Endodermal cell (in vitro differentiated cells): ENCODE results near the gene SMIM35. TPM values are rescaled to one million over a fixed set of nuclear protein-coding genes. Genes with fewer than 3 reads are reported as not detected.

Experiments used
- DNase-seq: peaks from one replicate; pipeline ENCODE4 v3.0.0-alpha.2; 2017
- H3K27ac ChIP-seq: 2 replicates; pipeline ENCODE4 v1.5.1; 2013; ENCODE audit warnings: mild to moderate bottlenecking, low read depth, low read length, moderate library complexity
- H3K27me3 ChIP-seq: 2 replicates; pipeline ENCODE4 v1.6.1; 2013; ENCODE audit warnings: mild to moderate bottlenecking, low read length, moderate library complexity; ENCODE audit not compliant: insufficient read depth, control insufficient read depth, poor library complexity, severe bottlenecking
- H3K36me3 ChIP-seq: 2 replicates; pipeline ENCODE4 v1.7.0; 2013; ENCODE audit warnings: mild to moderate bottlenecking, low read length, moderate library complexity; ENCODE audit not compliant: control insufficient read depth, insufficient read depth
- H3K4me1 ChIP-seq: one replicate; pipeline ENCODE4 v1.7.0; 2013; ENCODE audit warnings: low read length; ENCODE audit not compliant: control insufficient read depth, insufficient read depth
- H3K4me3 ChIP-seq: 2 replicates; pipeline ENCODE4 v1.5.1; 2013; ENCODE audit warnings: mild to moderate bottlenecking, low read length, moderate library complexity
- H3K9ac ChIP-seq: 2 replicates; pipeline ENCODE4 v1.6.1; 2013; ENCODE audit warnings: mild to moderate bottlenecking, low read length, moderate library complexity; ENCODE audit not compliant: poor library complexity, severe bottlenecking; ENCODE audit errors: extremely low read depth
- H3K9me3 ChIP-seq: 2 replicates; pipeline ENCODE4 v1.6.1; 2013; ENCODE audit warnings: mild to moderate bottlenecking, low read length, moderate library complexity; ENCODE audit not compliant: control insufficient read depth
- H3K27ac Mint-ChIP-seq: 2 replicates; pipeline ENCODE4 v1.8.0; 2020; ENCODE audit warnings: mixed read lengths
- H3K27me3 Mint-ChIP-seq: 2 replicates; pipeline ENCODE4 v1.8.0; 2021; ENCODE audit warnings: mild to moderate bottlenecking, mixed read lengths; ENCODE audit not compliant: insufficient read depth
- H3K36me3 Mint-ChIP-seq: 2 replicates; pipeline ENCODE4 v1.8.0; 2020; ENCODE audit warnings: low read depth, mixed read lengths
- H3K4me1 Mint-ChIP-seq: 2 replicates; pipeline ENCODE4 v1.8.0; 2020; ENCODE audit warnings: mixed read lengths
- H3K4me3 Mint-ChIP-seq: 2 replicates; pipeline ENCODE4 v1.8.0; 2020; ENCODE audit warnings: mild to moderate bottlenecking, moderate library complexity, mixed read lengths
- H3K9me3 Mint-ChIP-seq: 2 replicates; pipeline ENCODE4 v1.8.0; 2020; ENCODE audit warnings: mild to moderate bottlenecking, mixed read lengths
- WGBS, 2 experiments: methylation state at CpG; one replicate each; pipeline versions ENCODE4 v1.1.5 to v1.1.7; 2013; ENCODE audit warnings: missing lambda C conversion rate in 2 of 2, mixed read lengths in 1 of 2; ENCODE audit not compliant: insufficient coverage in 1 of 2, insufficient read length in 1 of 2; 5-methylcytosine and 5-hydroxymethylcytosine counted together
- total RNA-seq, 2 donors: library from RNA; stranded (reverse); fragmentation: NEBNext Ultra II Directional in 1 of 2; extraction: Animal tissue kit (Norgen Biotek cat#: 25700) in 1 of 2; gene quantifications; 2 replicates in 1 of 2; 3 replicates in 1 of 2; pipeline ENCODE4 v1.2.1, GENCODE V29; 2021
- TF ChIP-seq, protein P1 (sequence below): fragments of 200-600 bp; sonication (generic); conservative IDR thresholded peaks from 2 replicates; pipeline ENCODE4 v1.5.0; 2021; ENCODE audit warnings: antibody characterized with exemption, mild to moderate bottlenecking

SMIM35 gene
- total RNA-seq, 2 donors from 2014 or later: not detected

DNA sequence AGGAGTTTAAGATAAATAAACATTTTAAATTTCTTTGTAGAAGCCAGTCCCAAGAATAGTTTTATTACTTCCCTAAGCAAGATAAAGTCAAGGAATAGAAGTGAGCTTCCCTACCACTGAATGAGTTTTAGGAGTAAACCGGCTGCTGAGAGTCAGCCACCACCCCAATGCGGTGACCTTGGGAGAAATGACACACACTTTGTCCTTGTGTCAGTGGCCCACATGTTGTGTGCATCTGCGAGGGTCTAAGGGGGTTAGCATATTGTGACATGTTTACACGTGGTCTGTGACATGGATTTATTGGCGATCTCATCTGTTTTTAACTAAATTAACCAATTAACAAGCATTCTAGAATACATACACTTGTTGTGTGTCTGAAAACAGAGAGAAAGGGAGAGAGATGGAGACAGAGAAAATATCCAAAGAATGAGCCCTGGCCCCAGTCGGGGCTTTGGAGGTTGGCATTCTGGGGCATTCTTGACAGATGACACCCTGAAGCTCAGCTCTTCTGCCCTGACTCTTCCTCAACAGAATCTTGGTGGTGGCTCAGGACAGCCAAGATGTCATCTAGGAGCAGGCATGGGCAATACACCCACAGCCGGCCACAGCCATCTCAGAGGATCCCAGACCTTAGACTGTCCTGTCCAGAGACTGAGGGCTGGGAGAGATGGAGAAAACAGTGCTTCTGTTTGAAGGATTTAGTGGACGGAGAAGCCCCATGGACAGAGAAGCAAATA lies 39.6 kb downstream of the SMIM35 start:
- no peaks in the 10 kb centered on the region for H3K9me3 Mint-ChIP-seq
- H3K4me1 Mint-ChIP-seq: no peaks in the 10 kb centered on the region
- 96 to 100% methylated on average over 6 to 7 of the region's 8 CpGs for WGBS, 2 experiments
- Histone ChIP-seq H3K36me3 (no peaks in the 10 kb centered on the region), H3K27ac (no peak overlapping the region), H3K4me3 (no peak overlapping the region), H3K4me1 (no peaks in the 10 kb centered on the region), H3K27me3 (no peaks in the 10 kb centered on the region), H3K9me3 (no peaks in the 10 kb centered on the region), H3K9ac (no peak overlapping the region)
- H3K27me3 Mint-ChIP-seq: peaks cover 16% of the 10 kb centered on the region
- DNase-seq: no peak
- no peaks in the 10 kb centered on the region for H3K36me3 Mint-ChIP-seq
- no peak overlapping the region for H3K4me3 Mint-ChIP-seq
- TF ChIP-seq, protein P1, sequence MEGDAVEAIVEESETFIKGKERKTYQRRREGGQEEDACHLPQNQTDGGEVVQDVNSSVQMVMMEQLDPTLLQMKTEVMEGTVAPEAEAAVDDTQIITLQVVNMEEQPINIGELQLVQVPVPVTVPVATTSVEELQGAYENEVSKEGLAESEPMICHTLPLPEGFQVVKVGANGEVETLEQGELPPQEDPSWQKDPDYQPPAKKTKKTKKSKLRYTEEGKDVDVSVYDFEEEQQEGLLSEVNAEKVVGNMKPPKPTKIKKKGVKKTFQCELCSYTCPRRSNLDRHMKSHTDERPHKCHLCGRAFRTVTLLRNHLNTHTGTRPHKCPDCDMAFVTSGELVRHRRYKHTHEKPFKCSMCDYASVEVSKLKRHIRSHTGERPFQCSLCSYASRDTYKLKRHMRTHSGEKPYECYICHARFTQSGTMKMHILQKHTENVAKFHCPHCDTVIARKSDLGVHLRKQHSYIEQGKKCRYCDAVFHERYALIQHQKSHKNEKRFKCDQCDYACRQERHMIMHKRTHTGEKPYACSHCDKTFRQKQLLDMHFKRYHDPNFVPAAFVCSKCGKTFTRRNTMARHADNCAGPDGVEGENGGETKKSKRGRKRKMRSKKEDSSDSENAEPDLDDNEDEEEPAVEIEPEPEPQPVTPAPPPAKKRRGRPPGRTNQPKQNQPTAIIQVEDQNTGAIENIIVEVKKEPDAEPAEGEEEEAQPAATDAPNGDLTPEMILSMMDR: no peak
- H3K27ac Mint-ChIP-seq: no peak overlapping the region

DNA sequence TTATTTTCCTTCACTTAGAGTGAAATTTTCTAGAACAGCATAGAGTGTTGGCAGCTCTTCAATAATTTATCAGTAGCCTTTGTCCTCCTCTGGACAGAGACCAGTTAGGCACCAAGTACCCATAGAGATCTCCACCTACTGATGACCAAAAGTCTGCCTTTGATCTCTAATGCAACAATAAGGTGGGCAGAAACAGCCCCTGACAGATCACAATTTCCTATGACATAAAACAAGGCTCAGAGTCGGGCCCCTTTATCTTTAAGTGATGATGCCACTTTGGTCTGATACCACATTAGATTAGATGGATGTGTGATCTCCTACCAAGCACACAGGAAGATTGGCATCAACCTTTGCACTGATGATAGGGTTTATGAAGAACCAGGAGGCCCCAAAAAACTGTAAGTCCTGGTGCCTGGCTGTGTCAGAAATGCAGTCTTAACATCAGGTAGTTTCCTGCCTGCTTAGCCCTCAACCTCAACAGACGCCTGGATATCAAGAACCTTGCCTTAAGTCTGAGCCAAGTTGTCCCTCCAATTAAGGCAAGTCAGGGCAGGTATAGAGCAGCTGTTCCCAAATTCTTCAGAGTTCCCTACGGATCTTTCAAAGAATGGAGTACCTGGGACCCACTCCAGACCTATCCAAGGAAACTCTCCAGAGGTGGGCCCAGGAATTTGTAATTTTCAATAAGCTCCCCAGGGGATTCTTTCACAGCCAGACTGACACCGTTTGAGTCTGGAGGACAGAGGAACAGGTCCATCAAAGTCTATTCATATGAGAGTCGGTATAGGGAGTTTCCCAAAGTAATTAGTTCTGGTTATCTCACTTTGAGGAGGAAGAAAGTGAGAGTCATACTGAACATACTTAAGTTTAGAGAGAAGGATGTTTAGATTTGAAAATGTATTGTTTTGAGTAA lies 40.5 kb downstream of the SMIM35 start:
- H3K27me3 Mint-ChIP-seq: peaks cover 16% of the 10 kb centered on the region
- WGBS, 2 experiments: 60 to 81% methylated on average over 3 to 5 of the region's 5 CpGs
- no peak overlapping the region for H3K27ac Mint-ChIP-seq
- H3K4me3 ChIP-seq: no peak overlapping the region
- H3K9me3 Mint-ChIP-seq: no peaks in the 10 kb centered on the region
- no peaks in the 10 kb centered on the region for H3K4me1 ChIP-seq
- H3K4me1 Mint-ChIP-seq: no peaks in the 10 kb centered on the region
- no peak for DNase-seq
- no peaks in the 10 kb centered on the region for H3K27me3 ChIP-seq
- H3K9ac ChIP-seq: no peak overlapping the region
- TF ChIP-seq, protein P1: no peak
- no peaks in the 10 kb centered on the region for H3K9me3 ChIP-seq
- H3K36me3 Mint-ChIP-seq: no peaks in the 10 kb centered on the region
- no peaks in the 10 kb centered on the region for H3K36me3 ChIP-seq
- H3K4me3 Mint-ChIP-seq: no peak overlapping the region
- no peak overlapping the region for H3K27ac ChIP-seq

DNA sequence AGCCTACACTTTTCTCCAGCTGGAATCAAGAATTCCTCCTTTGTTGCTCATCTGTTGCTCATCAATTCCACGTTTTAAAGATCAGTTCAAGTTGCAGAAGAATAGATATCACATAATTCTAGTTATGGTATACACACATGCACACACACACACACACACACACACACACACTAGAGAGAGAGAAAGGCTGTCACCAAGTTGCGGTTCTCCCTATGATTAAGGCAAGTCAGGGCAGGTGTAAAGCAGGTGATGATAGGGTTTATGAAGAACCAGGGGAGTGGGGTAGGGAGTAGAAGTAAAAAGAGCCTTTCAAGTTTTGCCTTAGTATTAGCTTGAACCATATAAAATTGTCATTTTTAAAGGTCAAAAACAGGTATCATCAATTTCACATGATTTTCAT lies 41.6 kb downstream of the SMIM35 start:
- no peak for DNase-seq
- H3K27ac Mint-ChIP-seq: no peak overlapping the region
- H3K9ac ChIP-seq: no peak overlapping the region
- H3K27ac ChIP-seq: no peak overlapping the region
- H3K4me3 ChIP-seq: no peak overlapping the region
- 90 to 100% methylated on average over 1 to 2 of the region's 2 CpGs for WGBS, 2 experiments
- H3K27me3 Mint-ChIP-seq: peaks cover 13% of the 10 kb centered on the region
- H3K9me3 ChIP-seq: no peaks in the 10 kb centered on the region
- H3K4me3 Mint-ChIP-seq: no peak overlapping the region
- no peaks in the 10 kb centered on the region for H3K36me3 Mint-ChIP-seq
- TF ChIP-seq, protein P1: no peak
- H3K27me3 ChIP-seq: no peaks in the 10 kb centered on the region
- H3K36me3 ChIP-seq: no peaks in the 10 kb centered on the region
- H3K4me1 ChIP-seq: no peaks in the 10 kb centered on the region
- H3K4me1 Mint-ChIP-seq: no peaks in the 10 kb centered on the region
- no peaks in the 10 kb centered on the region for H3K9me3 Mint-ChIP-seq
